HG03378 (cell line): ENCODE measurements around the gene TTC31.
"Not testable (repeated sequence)": the region's sequence is repeated elsewhere in the genome, so short reads cannot be mapped to it uniquely, and the experiment has no call there.

ENCODE experiments used
- ATAC-seq: cut with Tn5 transposase; IDR thresholded peaks from one replicate; pipeline ENCODE4 v1.9.1; 2021; ENCODE audit warnings: mild to moderate bottlenecking, moderate library complexity; ENCODE audit not compliant: unreplicated experiment

TTC31 gene

DNA sequence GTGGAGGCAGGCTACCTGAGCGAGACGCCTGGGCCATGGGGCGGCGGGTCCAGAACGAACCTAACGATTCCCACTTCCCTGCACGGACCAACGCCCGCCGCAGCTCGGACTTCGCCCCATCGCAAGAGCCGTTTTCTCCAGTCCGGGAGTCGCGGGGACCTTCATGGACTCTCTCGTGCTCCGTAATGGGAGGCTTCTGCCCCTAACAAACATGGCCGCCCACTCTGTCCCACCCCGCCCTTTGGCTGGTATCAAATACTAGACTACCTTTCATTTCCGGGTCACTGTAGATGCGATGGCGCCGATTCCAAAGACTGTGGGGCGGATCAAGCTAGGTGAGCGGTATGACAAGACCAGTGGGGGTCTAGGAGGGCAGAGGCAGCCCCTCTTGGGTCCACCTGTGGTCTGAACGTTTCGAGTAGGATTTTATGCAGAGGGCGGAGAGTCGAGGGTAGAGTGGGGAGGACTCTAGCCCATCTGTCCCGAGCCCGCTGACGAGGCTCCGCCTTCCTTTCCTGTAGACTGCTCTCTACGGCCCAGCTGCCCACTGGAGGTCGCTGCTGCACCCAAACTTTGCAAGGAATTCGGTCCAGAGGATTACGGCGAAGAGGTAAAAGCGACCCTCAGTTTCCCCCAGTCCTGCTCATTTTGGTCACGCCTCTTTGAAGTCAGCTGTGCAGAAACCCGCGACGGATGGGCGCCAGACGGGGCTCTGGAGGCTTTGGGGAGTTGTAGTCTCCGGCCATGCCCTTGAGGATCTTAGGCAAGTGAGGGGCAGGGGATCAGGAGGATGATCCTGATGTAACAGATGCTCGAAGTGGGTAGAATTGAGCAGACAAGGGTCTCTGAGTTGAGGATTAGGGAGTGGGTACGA, at the start of gene TTC31, which contains the start of gene CCDC142:
TSS of gene TTC31 (plus strand) at position 281 of the 874 bp plus-strand sequence. CDS start at position 296, 15 bp downstream.
TSS of gene CCDC142 (minus strand) at position 198 of the 874 bp plus-strand sequence. CDS start at position 37, 161 bp downstream.
- peak; percentile 88 for ATAC-seq

DNA sequence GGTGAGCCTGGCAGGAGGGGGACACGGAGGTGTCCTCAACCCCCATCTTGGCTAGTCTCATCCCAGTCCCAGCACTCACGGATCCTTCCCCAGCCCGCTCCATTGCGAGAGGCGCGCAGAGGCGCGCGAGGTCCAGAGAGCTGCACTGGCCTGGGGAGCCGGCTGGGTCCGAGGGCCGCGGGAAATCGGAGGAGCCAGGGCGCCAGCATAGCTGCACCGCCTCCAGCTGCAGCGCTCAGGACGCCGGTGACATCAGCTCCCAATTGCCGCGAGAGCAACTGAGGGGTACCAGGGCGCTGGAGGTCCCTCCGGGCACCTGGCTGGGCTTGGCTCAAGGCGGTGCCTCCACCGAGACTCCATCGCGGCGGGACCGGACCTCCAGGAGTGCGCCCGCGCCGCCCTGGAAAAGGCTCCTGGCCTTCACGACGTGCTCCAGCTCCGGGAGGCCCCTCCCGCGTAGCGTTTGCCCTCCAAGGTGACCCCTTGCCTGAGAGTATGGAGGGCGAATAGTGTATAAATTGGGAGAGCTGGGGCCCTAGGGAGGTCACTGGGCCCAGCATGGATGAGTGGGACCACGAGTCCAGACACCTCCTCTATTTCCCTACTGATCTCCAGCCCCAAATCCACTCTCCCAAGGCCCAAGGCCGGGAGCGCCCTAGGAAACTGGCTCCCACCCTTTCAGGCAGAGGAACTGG, 46.6 kb upstream of the TTC31 start:
- no peak for ATAC-seq

GRCh38 chr2:74436848-74437695, 45.8 kb upstream of the TTC31 start:
- ATAC-seq: no peak

GRCh38 chr2:74438248-74438647, 44.6 kb upstream of the TTC31 start:
- no peak for ATAC-seq

- no peak for ATAC-seq
Observed at GRCh38 chr2:74439373-74439772, 43.5 kb upstream of the TTC31 start.

GRCh38 chr2:74439803-74440377, 43.0 kb upstream of the TTC31 start:
- ATAC-seq: no peak

- ATAC-seq: peak; percentile 70
Observed at GRCh38 chr2:74440378-74441169, 42.3 kb upstream of the TTC31 start.

- ATAC-seq: no peak
Observed at GRCh38 chr2:74441170-74441689, 41.7 kb upstream of the TTC31 start.

DNA sequence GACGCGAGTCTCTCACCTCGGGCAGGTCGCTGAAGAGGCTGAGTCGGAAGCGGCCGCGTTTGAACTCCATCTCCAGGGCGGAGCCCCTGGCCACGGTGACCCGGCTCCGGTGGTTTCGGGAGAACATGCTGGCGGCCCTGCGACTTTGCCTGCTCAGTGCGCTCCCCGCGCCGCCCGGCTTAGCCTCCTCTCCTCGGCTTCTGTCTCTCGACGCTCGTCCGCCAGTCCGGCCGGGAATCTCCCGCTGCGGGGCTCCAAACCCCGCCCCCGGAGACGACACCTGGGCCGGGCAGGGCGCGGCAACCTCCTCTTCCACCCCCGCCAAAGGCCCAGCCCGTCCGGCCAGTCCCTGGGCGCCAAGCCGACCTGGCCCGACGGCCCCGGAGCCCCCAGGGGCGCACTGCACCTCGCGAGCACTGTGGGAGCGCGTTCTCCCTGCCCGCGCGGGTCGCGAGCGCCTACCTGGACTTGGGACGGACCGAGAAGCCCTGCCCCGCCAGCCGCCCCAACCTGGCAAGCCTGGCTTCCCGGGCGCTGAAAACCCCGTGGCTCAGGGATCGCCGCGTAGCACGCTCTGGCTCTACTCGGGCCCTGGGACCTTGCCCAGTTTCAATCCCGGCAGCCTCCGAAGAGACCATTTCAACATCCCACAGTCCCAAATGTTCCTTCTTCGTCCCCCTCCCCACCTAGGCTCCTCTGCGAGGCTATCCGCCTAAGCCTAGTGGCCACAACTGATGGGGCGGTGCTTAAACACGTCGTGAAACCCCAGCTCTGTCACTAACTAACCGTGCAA, 41.0 kb upstream of the TTC31 start, which contains the start of gene RTKN:
TSS of gene RTKN (minus strand) at position 248 of the 793 bp plus-strand sequence. CDS start at position 127, 121 bp downstream.
- no peak for ATAC-seq

DNA sequence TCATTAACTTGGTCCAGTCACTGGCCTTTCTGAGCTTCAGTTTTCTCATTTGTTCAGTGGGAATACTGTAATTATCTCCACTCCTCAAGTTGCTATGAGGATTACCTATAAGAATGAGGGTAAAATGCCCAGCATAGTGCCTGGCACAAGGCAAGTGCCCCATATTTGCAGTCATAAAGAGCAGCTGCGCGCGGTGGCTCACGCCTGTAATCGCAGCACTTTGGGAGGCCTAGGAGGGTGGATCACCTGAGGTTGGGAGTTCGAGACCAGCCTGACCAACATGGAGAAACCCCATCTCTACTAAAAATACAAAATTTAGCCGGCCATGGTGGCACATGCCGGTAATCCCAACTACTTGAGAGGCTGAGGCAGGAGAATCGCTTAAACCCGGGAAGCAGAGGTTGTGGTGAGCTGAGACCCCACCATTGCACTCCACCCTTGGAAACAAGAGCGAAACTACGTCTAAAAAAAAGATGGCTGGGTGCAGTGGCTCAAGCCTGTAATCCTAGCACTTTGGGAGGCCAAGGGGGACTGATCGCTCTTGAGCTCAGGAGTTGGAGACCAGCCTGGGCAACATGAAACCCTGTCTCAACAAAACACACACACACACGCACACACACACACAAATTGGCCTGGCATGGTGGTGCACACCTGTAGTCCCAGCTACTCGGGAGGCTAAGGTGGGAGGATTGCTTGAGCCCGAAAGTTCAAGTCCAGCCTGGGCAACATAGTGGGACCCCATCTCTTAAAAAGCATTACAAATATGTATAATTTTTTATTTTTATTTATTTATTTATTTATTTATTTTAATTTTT, 40.2 kb upstream of the TTC31 start:
- not testable (repeated sequence) for ATAC-seq

GRCh38 chr2:74444498-74445318, 38.2 kb upstream of the TTC31 start:
- no peak for ATAC-seq

GRCh38 chr2:74447230-74447999, 35.5 kb upstream of the TTC31 start:
- no peak for ATAC-seq

- ATAC-seq: no peak
Observed at GRCh38 chr2:74448771-74449170, 34.1 kb upstream of the TTC31 start.

GRCh38 chr2:74450570-74451190, 32.2 kb upstream of the TTC31 start:
- ATAC-seq: no peak

GRCh38 chr2:74454654-74455511, 28.0 kb upstream of the TTC31 start, which contains the start of gene INO80B:
Gene INO80B (plus strand): TSS chr2:74455087. CDS start chr2:74455117, 30 bp downstream.
- ATAC-seq: peak; percentile 51
